Keratinocyte (primary cell): Measurements from ENCODE around the gene GAD1. TPM values are rescaled to one million over a fixed set of nuclear protein-coding genes. Genes with fewer than 3 reads are reported as not detected.

Source experiments
- DNase-seq: peaks from one replicate; pipeline ENCODE4 v3.0.0-alpha.2; 2011; ENCODE audit warnings: low read depth, missing footprints, low spot score
- FAIRE-seq: peaks from 2 replicates; lab custom pipeline; 2011; peaks lifted over from hg19 to GRCh38; lab: Jason Lieb, UNC
- H2AFZ ChIP-seq: 2 replicates; pipeline ENCODE4 v1.6.0; 2012; ENCODE audit warnings: low read length, control low read depth, inconsistent platforms; ENCODE audit not compliant: control insufficient read depth
- H3K27ac ChIP-seq: 2 replicates; pipeline ENCODE4 v1.5.1; 2011; ENCODE audit warnings: low read length; ENCODE audit not compliant: control insufficient read depth, insufficient read depth
- H3K27me3 ChIP-seq: 3 replicates; pipeline ENCODE4 v1.6.0; 2011; ENCODE audit warnings: low read length; ENCODE audit not compliant: control insufficient read depth, insufficient read depth; ENCODE audit errors: extremely low read depth
- H3K36me3 ChIP-seq, 2 experiments: 2 replicates in 1 of 2; 3 replicates in 1 of 2; pipeline ENCODE4 v1.5.1; 2011; ENCODE audit warnings: low read length in 2 of 2, mild to moderate bottlenecking in 1 of 2; ENCODE audit not compliant: control insufficient read depth in 2 of 2, insufficient read depth in 2 of 2; ENCODE audit errors: extremely low read depth in 1 of 2
- H3K4me1 ChIP-seq: 3 replicates; pipeline ENCODE4 v1.5.1; 2011; ENCODE audit warnings: low read length; ENCODE audit not compliant: control insufficient read depth, insufficient read depth; ENCODE audit errors: extremely low read depth
- H3K4me2 ChIP-seq: 3 replicates; pipeline ENCODE4 v1.6.0; 2011; ENCODE audit warnings: low read depth, low read length; ENCODE audit not compliant: control insufficient read depth, insufficient read depth; ENCODE audit errors: extremely low read depth
- H3K4me3 ChIP-seq, 3 experiments: fragments of 200-600 bp in 1 of 3; sonication (generic) in 1 of 3; 2 replicates in 2 of 3; 3 replicates in 1 of 3; pipeline ENCODE4 v1.5.1; 2011 to 2016; ENCODE audit warnings: low read length in 3 of 3, mild to moderate bottlenecking in 3 of 3, control low read depth in 2 of 3, inconsistent platforms in 1 of 3, low read depth in 1 of 3, mixed read lengths in 1 of 3, mixed run types in 1 of 3, moderate library complexity in 1 of 3; ENCODE audit not compliant: control insufficient read depth in 2 of 3, insufficient read depth in 2 of 3; ENCODE audit errors: extremely low read depth in 1 of 3
- H3K79me2 ChIP-seq: 2 replicates; pipeline ENCODE4 v1.6.0; 2012; ENCODE audit warnings: low read length; ENCODE audit not compliant: control insufficient read depth, insufficient read depth
- H3K9ac ChIP-seq: 3 replicates; pipeline ENCODE4 v1.6.0; 2011; ENCODE audit warnings: low read length; ENCODE audit not compliant: control insufficient read depth, insufficient read depth; ENCODE audit errors: extremely low read depth
- H3K9me1 ChIP-seq: 3 replicates; pipeline ENCODE4 v1.6.0; 2011; ENCODE audit warnings: low read length; ENCODE audit not compliant: control insufficient read depth, insufficient read depth; ENCODE audit errors: extremely low read depth
- H3K9me3 ChIP-seq: 2 replicates; pipeline ENCODE4 v1.5.1; 2012; ENCODE audit warnings: low read depth, low read length; ENCODE audit not compliant: control insufficient read depth
- H4K20me1 ChIP-seq: 3 replicates; pipeline ENCODE4 v1.6.0; 2011; ENCODE audit warnings: low read length; ENCODE audit not compliant: control insufficient read depth, insufficient read depth; ENCODE audit errors: extremely low read depth
- CTCF ChIP-seq, 3 experiments: IDR thresholded peaks in 1 of 3; conservative IDR thresholded peaks in 1 of 3; optimal IDR thresholded peaks in 1 of 3; 2 replicates in 2 of 3; 3 replicates in 1 of 3; pipeline versions ENCODE3 to v1.5.1; 2011; ENCODE audit warnings: low read length in 3 of 3, mild to moderate bottlenecking in 3 of 3, moderate library complexity in 2 of 3, control low read depth in 1 of 3, inconsistent platforms in 1 of 3; ENCODE audit not compliant: insufficient read depth in 2 of 3; ENCODE audit errors: extremely low read depth in 1 of 3
- EZH2 ChIP-seq: IDR thresholded peaks from one replicate; pipeline ENCODE4 v1.6.1; 2012; ENCODE audit warnings: inconsistent platforms, mild to moderate bottlenecking, low read length, moderate library complexity
- dilution Hi-C: fragments of 300-500 bp; cut with MboI; formaldehyde crosslinking; loops from one replicate; pipeline ENCODE4 v1.7.0; 2020; ENCODE audit warnings: low sequenced_read_pairs; ENCODE audit not compliant: extremely low pct_ligation_motif_present
- polyA plus RNA-seq, 5 experiments: library from polyadenylated mRNA; depleted of rRNA in 3 of 5; stranded (reverse) in 3 of 5; stranded (forward) in 1 of 5; unstranded in 1 of 5; fragments of >200 nt; gene quantifications; 1 replicate in 1 of 5; 2 replicates in 3 of 5; 3 replicates in 1 of 5; pipeline versions ENCODE4 v1.2.1 to v1.2.3, GENCODE V29; 2011 to 2012; ENCODE audit warnings: missing spikeins in 2 of 5, low read depth in 1 of 5, low replicate concordance in 1 of 5

The GAD1 gene
- polyA plus RNA-seq, 1 donor (not counting 4 experiments of a cell fraction or from before 2014, with no cell fraction given), result 5.9 TPM

- no peak overlapping the region for H2AFZ ChIP-seq
- dilution Hi-C loops, result no loop called here
- DNase-seq, result no peak
- H3K4me2 ChIP-seq, result no peak overlapping the region
- no peaks in the 10 kb centered on the region for H3K9me3 ChIP-seq
- H3K4me3 ChIP-seq, result no peak overlapping the region
- TF ChIP-seq CTCF (optimal IDR thresholded peaks at IDR 0.05 in 1 of 3, IDR thresholded peaks at IDR 0.05 in 1 of 3, conservative IDR thresholded peaks at IDR 0.05 in 1 of 3; ENCODE audit: extremely low read depth in 1 of 3, insufficient read depth in 2 of 3, low read length in 3 of 3), result no peak
- TF ChIP-seq EZH2, result no peak
- no peaks in the 10 kb centered on the region for H3K9me1 ChIP-seq
- no peaks in the 10 kb centered on the region for H3K79me2 ChIP-seq
- H3K9ac ChIP-seq, result no peak overlapping the region
- H3K4me1 ChIP-seq, result peaks cover 14% of the 10 kb centered on the region
- no peaks in the 10 kb centered on the region for H3K36me3 ChIP-seq
- FAIRE-seq, result no peak
- no peaks in the 10 kb centered on the region for H3K27me3 ChIP-seq
- no peaks in the 10 kb centered on the region for H4K20me1 ChIP-seq
- no peak overlapping the region for H3K27ac ChIP-seq
These were observed 52.8 kb downstream of the GAD1 start for GRCh38 chr2:170869461-170869860.

- peak overlapping the region in 2 of 3 experiments; percentile 4 to 29 for H3K4me3 ChIP-seq
- H3K9me1 ChIP-seq, result no peaks in the 10 kb centered on the region
- no peaks in the 10 kb centered on the region for H3K27me3 ChIP-seq
- TF ChIP-seq EZH2 (no peak), CTCF (optimal IDR thresholded peaks at IDR 0.05 in 1 of 3, IDR thresholded peaks at IDR 0.05 in 1 of 3, conservative IDR thresholded peaks at IDR 0.05 in 1 of 3; ENCODE audit: extremely low read depth in 1 of 3, insufficient read depth in 2 of 3, low read length in 3 of 3) (peak; percentile 89 to 98 (median 96))
- no peaks in the 10 kb centered on the region for H3K36me3 ChIP-seq
- H3K9ac ChIP-seq, result no peak overlapping the region
- DNase-seq, result no peak
- H3K4me2 ChIP-seq, result peak overlapping the region; percentile 61
- peak overlapping the region; percentile 56 for H2AFZ ChIP-seq
- FAIRE-seq, result peak; percentile 82
- H3K4me1 ChIP-seq, result peaks cover 15% of the 10 kb centered on the region
- H3K27ac ChIP-seq, result no peak overlapping the region
- no peaks in the 10 kb centered on the region for H3K9me3 ChIP-seq
- dilution Hi-C loops, result no loop called here
- H4K20me1 ChIP-seq, result no peaks in the 10 kb centered on the region
- no peaks in the 10 kb centered on the region for H3K79me2 ChIP-seq
These were observed 56.5 kb downstream of the GAD1 start for GRCh38 chr2:170873035-170873692.
